ENCODE measurements around the gene EFCAB8. TPM values are rescaled to one million over a fixed set of nuclear protein-coding genes. Genes with fewer than 3 reads are reported as not detected.

The EFCAB8 gene
- total and polyA plus RNA-seq, 4 donors = 0.25 TPM; not detected in 3

GRCh38 chr20:32967961-32968457 lies 109.3 kb downstream of the EFCAB8 start:
- H3K4me1 ChIP-seq (ENCODE audit: control insufficient read depth in 4 of 4, insufficient read depth in 4 of 4, low read length in 3 of 4) = no peaks in the 10 kb centered on the region
- no peaks in the 10 kb centered on the region for H3K27me3 ChIP-seq (ENCODE audit: control insufficient read depth in 4 of 4, insufficient read depth in 4 of 4, low read length in 3 of 4)
- H3K9me3 ChIP-seq (ENCODE audit: control insufficient read depth in 4 of 4, low read length in 3 of 4) = no peaks in the 10 kb centered on the region
- 86% methylated on average over 16 of the region's 16 CpGs for WGBS
- H3K9ac ChIP-seq (ENCODE audit: low read depth in 1 of 2, low read length in 2 of 2) = no peak overlapping the region
- peak; percentile 21 for DNase-seq (ENCODE audit: low spot score)
- H3K4me3 ChIP-seq (ENCODE audit: low read depth in 1 of 3, low read length in 3 of 3) = no peak overlapping the region
- TF ChIP-seq MAX (IDR thresholded peaks at IDR 0.05) (no peak), HNF4A (conservative IDR thresholded peaks at IDR 0.05) (no peak), NR2F2 (IDR thresholded peaks at IDR 0.05) (no peak), SP1 (IDR thresholded peaks at IDR 0.05) (no peak), ZBTB33 (IDR thresholded peaks at IDR 0.05) (no peak), TAF1 (conservative IDR thresholded peaks at IDR 0.05) (no peak), EGR1 (IDR thresholded peaks at IDR 0.05; ENCODE audit: low read depth in 2 of 2) (no peak), RXRA (IDR thresholded peaks at IDR 0.05) (no peak), YY1 (IDR thresholded peaks at IDR 0.05) (no peak)
- H3K27ac ChIP-seq (ENCODE audit: low read depth in 1 of 2, low read length in 2 of 2) = no peak overlapping the region
- no peaks in the 10 kb centered on the region for H3K36me3 ChIP-seq (ENCODE audit: control insufficient read depth in 4 of 4, insufficient read depth in 3 of 4, low read depth in 1 of 4, low read length in 3 of 4)

- peak; percentile 26 for DNase-seq (ENCODE audit: low spot score)
- Histone ChIP-seq H3K9ac (ENCODE audit: low read depth in 1 of 2, low read length in 2 of 2) (no peak overlapping the region), H3K9me3 (ENCODE audit: control insufficient read depth in 4 of 4, low read length in 3 of 4) (no peaks in the 10 kb centered on the region), H3K4me3 (ENCODE audit: low read depth in 1 of 3, low read length in 3 of 3) (no peak overlapping the region), H3K27me3 (ENCODE audit: control insufficient read depth in 4 of 4, insufficient read depth in 4 of 4, low read length in 3 of 4) (no peaks in the 10 kb centered on the region), H3K27ac (ENCODE audit: low read depth in 1 of 2, low read length in 2 of 2) (no peak overlapping the region), H3K4me1 (ENCODE audit: control insufficient read depth in 4 of 4, insufficient read depth in 4 of 4, low read length in 3 of 4) (no peaks in the 10 kb centered on the region), H3K36me3 (ENCODE audit: control insufficient read depth in 4 of 4, insufficient read depth in 3 of 4, low read depth in 1 of 4, low read length in 3 of 4) (no peaks in the 10 kb centered on the region)
- 70% methylated on average over 19 of the region's 19 CpGs for WGBS
- TF ChIP-seq JUND (IDR thresholded peaks at IDR 0.05) (no peak), YY1 (IDR thresholded peaks at IDR 0.05) (no peak), SP1 (IDR thresholded peaks at IDR 0.05) (no peak), TAF1 (conservative IDR thresholded peaks at IDR 0.05) (no peak), FOXA1 (IDR thresholded peaks at IDR 0.05) (no peak), EGR1 (IDR thresholded peaks at IDR 0.05; ENCODE audit: low read depth in 2 of 2) (no peak)
Measured at GRCh38 chr20:32968478-32969241, 109.9 kb downstream of the EFCAB8 start.

- Histone ChIP-seq H3K9me3 (ENCODE audit: control insufficient read depth in 4 of 4, low read length in 3 of 4) (no peaks in the 10 kb centered on the region), H3K36me3 (ENCODE audit: control insufficient read depth in 4 of 4, insufficient read depth in 3 of 4, low read depth in 1 of 4, low read length in 3 of 4) (no peaks in the 10 kb centered on the region), H3K27ac (ENCODE audit: low read depth in 1 of 2, low read length in 2 of 2) (no peak overlapping the region), H3K9ac (ENCODE audit: low read depth in 1 of 2, low read length in 2 of 2) (no peak overlapping the region), H3K4me1 (ENCODE audit: control insufficient read depth in 4 of 4, insufficient read depth in 4 of 4, low read length in 3 of 4) (no peaks in the 10 kb centered on the region), H3K27me3 (ENCODE audit: control insufficient read depth in 4 of 4, insufficient read depth in 4 of 4, low read length in 3 of 4) (no peaks in the 10 kb centered on the region), H3K4me3 (ENCODE audit: low read depth in 1 of 3, low read length in 3 of 3) (no peak overlapping the region)
- DNase-seq (ENCODE audit: low spot score) = peak; percentile 19
- WGBS = 88% methylated on average over 13 of the region's 13 CpGs
- TF ChIP-seq MAX (IDR thresholded peaks at IDR 0.05) = no peak
- TF ChIP-seq ZBTB33 (IDR thresholded peaks at IDR 0.05) = no peak
- no peak for TF ChIP-seq SP1 (IDR thresholded peaks at IDR 0.05)
- no peak for TF ChIP-seq HNF4A (conservative IDR thresholded peaks at IDR 0.05)
- TF ChIP-seq FOXA2 (IDR thresholded peaks at IDR 0.05) = no peak
- TF ChIP-seq NR2F2 (IDR thresholded peaks at IDR 0.05) = no peak
- TF ChIP-seq EGR1 (IDR thresholded peaks at IDR 0.05; ENCODE audit: low read depth in 2 of 2) = no peak
- TF ChIP-seq RAD21 (IDR thresholded peaks at IDR 0.05) = no peak
- no peak for TF ChIP-seq REST (IDR thresholded peaks at IDR 0.05)
- TF ChIP-seq GABPA (IDR thresholded peaks at IDR 0.05 in 1 of 2, conservative IDR thresholded peaks at IDR 0.05 in 1 of 2) = no peak
- TF ChIP-seq TAF1 (conservative IDR thresholded peaks at IDR 0.05) = no peak
- TF ChIP-seq YY1 (IDR thresholded peaks at IDR 0.05) = no peak
Measured at GRCh38 chr20:32969356-32970114, 110.8 kb downstream of the EFCAB8 start.

Measured in liver (tissue), 9 donors.